Stimulated activated CD4-positive, alpha-beta T cell treated with anti-CD3 and anti-CD28 coated beads, Interleukin-15, amount 100 ng/mL, for 1 hour (primary cell): ENCODE results near the gene MCHR1.
A peak's percentile ranks its signal among the peaks of the same experiment; 100 is the strongest.

Experiments used
- DNase-seq, 2 donors: peaks; one replicate each; pipeline ENCODE4 v3.0.0-alpha.2; 2020; ENCODE audit warnings: low read depth in 1 of 2, low spot score in 1 of 2

Gene MCHR1, protein sequence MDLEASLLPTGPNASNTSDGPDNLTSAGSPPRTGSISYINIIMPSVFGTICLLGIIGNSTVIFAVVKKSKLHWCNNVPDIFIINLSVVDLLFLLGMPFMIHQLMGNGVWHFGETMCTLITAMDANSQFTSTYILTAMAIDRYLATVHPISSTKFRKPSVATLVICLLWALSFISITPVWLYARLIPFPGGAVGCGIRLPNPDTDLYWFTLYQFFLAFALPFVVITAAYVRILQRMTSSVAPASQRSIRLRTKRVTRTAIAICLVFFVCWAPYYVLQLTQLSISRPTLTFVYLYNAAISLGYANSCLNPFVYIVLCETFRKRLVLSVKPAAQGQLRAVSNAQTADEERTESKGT

DNA sequence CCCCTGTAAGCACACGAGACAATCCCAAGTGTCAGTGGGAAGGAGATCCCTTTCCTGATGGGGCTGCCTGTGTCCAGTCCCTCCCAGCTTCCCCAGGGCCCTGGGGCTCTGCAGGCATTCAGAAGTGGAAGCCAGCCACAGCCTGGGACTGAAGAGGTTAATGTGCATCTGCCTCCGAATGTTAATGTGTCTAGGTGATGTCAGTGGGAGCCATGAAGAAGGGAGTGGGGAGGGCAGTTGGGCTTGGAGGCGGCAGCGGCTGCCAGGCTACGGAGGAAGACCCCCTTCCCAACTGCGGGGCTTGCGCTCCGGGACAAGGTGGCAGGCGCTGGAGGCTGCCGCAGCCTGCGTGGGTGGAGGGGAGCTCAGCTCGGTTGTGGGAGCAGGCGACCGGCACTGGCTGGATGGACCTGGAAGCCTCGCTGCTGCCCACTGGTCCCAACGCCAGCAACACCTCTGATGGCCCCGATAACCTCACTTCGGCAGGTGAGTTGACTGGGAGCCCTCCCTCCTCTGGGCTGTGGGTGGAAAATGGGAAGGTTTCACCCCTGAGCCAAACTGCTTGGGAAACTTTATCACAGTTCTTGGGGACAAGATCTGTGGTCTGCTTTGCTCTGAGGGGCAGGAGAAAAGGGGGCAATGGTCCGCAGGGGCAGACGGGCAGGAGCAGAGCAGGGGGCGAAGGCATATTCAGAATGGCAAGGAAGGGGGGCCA is at the start of gene MCHR1:
TSS of gene MCHR1 (plus strand) at position 236 of the 715 bp plus-strand sequence. CDS start at position 405, 169 bp downstream.
- no peak for DNase-seq

DNA sequence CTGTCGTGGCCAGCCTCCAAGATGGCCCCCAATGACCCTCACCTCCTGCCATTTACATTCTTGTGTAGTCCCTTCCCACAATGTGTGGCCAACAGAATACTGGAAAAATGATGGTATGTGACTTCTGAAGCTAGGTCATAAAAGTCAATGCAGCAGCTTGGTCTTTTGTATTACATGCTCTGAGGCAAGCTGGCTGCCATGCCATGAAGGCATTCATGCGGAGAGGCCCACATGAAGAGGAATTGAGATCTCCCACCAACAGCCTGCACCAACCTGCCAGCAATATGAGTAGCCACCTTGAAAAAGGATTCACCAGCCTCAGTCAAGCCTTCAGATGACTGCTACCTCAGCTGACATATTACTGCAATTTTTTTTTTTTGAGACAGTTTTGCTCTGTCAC is 47.4 kb upstream of the MCHR1 start:
- DNase-seq = no peak

DNA sequence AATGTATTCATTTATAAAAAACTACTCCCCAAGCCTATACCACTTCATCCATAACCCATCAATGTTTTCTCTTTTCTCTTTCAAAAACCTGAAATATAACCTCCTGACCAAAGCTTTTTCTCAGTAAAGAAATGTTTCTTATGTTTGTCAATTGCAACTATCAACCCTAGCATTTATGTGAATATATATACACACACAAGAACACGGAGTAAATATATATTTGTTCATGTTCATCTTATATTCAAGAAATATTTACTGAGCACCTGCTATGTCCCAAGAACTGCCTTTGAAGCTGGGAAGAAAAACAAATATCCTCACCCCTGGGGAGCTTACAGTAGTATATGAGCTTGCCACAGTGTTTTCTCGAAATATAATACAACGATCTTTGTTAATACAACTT is 46.2 kb upstream of the MCHR1 start:
- no peak for DNase-seq

DNA sequence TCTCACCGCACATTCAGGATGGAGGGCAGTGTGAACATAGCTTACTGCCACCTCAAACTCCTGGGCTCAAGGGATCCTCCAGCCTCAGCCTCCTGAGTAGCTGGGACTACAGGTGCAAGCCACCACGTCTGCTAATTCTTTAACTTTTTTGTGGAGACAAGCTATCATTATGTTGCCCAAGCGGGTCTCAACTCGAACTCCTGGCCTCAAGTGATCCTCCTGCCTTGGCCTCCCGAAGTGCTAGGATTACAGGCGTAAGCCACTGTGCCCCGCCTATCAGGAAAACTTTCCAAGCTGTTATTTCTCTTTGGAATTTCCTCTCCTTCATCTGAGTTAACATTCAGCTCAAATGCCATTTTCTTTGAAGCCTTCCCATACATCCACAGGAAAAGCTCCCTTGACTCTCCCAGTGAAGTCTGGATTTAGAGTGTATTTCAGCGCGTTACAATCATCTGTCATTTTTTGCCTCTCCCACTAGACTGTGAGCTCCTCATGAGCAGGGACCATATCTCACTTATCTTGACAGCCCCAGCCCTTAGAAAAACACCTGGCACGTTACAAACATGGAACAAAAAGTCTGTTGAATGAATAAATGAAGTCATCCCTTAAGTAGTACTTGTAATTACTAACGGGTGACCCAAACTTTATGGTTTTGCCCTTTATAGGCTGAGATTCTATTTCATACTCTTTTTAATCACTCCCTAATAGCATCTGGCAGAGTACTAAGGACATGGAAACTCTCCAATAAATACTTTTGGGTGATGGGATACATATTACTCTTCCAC is 45.0 kb upstream of the MCHR1 start:
- DNase-seq = no peak

DNA sequence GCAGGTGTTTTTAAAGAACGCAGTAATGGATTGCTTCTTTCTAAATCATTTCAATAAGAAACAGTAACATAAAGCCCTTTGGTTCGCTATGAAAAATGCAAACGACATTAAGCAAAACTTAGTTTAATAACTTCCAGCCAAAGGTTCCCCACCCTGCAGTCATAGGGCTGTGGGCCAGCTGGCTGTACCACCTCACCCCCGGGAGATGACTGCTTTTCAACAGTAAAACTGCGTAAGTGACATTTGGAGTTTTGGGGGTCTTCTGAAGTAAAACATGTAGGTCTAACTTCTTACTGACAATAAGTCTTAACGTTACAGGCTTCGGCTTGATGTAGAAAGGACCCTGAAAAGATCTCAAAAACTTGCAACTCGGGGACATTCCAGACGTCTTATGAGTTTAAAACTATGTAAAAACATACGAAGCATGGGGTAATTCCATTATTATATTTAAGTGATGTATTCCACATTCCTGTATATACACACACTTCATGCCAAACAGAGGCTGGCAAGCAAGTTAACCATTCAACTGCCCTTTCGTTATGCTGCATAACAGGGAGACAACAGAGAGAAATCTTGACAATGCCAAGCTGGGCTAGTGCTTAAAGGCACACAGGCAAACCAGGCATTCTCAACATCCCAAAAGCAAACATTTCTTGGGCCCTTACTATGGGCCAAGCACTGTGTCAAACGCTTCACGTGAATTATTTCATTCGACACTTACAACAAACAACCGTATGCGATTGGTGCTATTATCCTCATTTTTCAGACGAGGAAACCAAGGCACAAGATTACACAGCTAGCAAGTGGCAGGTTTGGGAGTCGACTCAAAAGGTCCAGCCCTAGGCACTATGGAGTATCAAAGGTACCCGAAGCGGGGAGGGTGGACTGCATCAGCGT is 44.0 kb upstream of the MCHR1 start:
- no peak for DNase-seq

DNA sequence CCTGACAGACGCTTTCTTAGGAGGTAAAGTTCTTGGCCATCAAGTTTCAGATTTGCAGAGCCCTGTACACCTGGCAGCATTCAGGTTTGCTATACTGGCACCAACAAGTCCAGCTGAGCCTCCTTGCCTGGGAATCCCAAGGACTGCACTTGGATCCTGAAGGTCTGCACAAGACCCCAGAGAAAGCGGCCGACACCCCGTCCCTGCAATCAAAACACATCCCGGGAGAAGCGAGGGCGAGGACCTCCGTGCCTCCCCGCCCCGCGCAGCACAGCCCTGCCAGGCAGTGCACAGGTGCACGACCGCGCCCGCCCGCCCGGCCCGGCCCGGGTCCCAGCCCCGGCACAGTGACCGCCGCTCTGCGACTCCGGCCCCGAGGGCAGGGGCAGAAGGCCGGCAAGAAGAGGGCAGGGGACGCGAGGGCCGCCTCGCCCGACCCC is 43.3 kb upstream of the MCHR1 start:
- DNase-seq = no peak

DNA sequence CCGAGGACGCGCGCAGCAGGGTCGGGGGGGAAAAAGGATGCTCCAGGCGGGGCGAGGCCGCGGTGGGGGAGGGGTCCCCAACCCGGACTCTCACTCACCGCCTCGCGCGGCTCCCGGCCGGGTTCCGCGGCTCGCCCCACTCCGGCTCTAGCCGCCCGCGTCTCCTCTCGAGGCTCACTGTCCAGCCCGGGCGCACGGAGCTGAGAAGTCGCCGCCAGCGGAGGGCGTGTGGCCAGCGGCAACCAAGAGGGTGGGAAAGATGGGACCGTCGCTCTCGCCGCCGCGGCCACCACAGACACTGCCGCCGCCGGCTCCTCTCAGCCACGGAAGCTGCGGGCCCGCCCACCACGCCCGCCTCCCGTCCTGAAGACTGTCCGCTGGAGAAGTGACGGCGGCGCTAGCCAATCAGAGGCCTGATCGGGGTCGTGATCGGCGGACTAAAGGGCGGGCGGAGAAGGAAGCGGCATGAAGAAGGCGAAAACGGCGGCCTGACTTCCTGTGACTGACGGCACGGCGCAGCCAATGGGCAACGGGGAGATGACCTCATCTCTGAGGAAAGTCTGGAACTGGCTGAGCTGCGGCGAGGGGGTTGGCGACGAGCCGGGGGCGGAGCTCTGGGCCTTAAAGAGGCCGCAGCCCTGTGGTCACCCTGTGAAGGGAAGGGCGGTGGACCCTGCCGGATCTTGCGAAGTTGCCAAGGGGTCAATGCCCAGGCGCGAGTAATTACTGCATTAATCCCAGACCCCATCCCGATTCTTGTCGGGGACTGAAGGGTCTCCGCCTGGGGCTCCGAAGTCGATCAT is 42.7 kb upstream of the MCHR1 start, which contains the start of gene MRTFA:
TSS of gene MRTFA (minus strand) at position 340 of the 803 bp plus-strand sequence.
- peak; percentile 97 to 98 for DNase-seq

DNA sequence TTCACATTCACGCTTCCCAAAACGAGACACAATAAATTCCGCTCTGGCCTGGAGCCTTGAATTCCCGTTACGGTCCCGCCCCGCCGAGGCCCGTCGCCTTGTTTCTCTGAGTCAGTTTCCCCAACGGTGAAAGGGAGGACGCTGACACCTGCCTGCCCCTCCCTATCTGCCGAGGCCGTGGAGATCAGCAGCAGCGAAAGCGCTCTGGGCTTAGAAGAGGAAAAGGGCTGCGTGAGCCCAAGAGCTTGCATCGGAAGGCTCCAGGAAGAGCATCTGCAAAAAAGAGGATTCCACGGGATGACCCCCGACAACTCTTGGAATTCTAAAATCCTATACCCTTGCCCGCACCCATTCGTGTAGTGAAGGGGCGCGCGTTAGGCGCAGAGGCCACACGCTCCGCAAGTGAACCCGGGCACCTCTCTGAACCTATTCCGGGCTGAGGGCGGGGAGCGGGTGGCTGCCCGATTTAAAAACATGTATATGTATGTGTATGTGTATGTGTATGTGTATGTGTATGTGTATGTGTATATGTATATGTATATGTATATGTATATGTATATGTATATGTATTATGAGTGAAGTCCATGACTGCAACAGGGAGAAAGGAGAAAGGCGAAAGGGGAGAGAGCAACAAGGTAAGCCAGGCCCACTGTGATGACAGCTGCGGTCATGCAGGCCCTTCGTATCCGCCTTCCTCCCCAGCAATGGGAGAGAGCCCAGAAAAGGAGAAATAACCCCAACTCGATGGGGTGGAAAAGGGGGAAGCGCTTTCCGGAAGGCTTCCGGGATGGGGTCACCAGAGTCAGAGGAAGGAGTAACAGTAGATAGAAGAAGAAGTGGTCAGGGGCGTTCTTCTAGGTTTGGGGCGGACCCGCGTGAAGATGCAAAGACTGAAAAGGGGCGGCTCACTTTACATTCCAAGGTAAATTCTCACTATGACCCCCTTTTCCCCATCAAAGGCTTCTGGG is 41.8 kb upstream of the MCHR1 start:
- DNase-seq = peak; percentile 23 to 44

DNA sequence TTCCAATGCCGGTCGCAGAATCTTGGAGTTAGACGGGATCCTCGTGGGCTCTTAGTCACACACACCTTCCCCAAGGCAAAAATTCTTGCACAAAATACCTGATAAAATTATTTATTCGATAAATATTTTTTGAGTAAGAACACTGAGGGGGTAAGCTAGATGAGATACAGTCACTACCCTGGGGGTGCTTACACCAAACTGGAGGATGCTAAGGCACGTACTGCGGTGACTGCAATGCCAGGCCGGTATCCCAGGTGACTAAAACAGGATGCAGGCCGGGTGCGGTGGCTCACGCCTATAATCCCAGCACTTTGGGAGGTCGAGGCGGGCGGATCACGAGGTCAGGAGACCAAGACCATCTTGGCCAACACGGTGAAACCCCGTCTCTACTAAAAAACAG is 41.0 kb upstream of the MCHR1 start:
- DNase-seq = no peak

DNA sequence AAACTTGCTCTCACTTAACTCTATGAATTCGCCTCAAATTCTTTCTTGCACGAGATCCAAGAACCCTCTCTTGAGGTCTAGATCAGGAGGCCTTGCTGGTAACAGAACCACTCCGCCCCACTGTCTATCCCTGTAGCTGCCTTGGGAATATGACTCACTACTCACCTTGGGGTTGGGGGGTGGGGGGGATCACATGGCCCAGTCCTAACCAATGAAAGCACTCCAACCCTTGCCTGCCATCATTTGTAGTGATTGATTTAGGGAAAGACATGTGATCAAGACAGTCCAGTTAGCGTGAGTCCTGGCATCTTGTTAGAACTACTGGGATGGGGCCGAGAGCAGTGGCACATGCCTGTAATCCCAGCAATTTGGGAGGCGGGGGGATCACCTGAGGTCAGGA is 38.0 kb upstream of the MCHR1 start:
- DNase-seq = no peak

DNA sequence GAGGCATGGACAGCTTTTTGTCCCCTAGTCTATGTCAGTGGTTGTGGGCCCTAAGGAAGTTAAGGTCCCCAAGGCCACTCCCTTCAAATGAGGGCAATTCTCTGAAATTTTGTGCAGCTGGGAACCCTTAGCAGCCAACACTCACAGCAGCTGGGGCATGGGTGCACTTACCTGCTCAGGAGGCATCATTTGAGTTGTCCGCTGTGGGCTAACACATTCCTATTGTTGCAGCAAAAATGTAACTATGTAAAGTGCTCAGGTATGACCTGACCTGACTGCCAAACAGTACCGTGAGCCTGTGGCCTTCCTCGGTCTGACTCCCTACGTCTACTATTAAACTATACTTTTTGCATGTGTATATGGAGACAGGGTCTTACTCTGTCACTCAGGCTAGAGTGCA is 37.0 kb upstream of the MCHR1 start:
- DNase-seq = no peak

DNA sequence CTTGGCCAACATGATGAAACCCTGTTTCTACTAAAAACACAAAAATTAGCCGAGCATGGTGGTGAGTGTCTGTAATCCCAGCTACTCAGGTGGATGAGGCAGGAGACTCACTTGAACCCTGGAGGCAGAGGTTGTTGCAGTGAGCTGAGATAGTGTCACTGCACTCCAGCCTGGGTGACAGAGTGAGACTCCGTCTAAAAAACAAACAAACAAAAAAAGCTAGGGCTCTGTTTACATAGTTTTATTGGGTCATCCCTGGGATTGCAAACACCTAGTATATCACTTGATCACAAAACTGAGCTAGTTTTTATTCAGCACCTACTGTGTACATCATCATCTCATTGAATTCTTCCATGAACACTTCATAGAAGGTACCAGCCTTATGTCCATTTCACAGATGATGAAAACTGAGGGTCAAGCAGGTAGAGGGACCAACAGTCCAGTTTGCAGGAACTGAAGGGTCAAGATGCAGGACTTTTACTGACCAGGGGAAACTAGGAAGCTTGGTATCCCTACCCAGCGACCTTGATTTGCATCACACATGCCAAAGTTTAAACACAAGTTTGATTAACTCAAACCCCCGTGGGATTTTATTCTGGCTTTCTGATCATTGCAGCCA is 33.6 kb upstream of the MCHR1 start:
- DNase-seq = no peak

DNA sequence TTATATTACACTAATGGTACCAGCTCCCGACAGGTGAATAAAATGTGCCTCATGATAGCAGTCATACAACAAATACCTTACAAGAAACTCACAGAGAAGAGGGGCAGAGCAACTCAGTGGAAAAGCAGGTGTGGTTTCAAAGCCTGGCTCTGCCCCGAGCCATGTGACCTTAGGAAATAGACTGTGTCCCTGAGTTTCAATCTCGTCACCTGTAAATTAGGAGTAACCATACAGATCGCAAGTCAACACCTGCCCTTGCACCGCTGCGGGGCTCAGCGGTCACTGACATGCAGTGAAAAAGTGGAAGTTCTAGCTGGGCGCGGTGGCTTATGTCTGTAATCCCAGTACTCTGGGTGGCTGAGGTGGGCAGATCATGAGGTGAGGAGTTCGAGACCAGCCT is 30.9 kb upstream of the MCHR1 start:
- no peak for DNase-seq

DNA sequence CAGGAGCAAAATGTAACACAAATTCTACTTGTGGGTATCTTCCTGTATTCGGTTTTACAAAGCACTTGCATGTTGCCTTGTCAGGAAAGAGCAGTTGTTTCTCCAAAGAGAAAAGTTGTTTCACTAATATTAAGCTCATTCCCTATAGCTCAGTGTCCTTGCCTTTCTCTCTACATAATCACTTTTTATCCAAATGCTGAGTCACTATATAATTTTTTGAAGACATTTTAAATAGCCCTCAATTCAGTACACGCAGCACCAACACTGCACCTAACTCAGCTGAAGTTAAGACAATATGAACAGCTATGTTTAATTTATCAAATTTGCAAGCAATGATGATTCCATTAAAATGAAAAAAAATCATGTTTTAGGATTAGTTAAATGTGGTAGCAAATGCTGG is 28.2 kb upstream of the MCHR1 start:
- DNase-seq = no peak

DNA sequence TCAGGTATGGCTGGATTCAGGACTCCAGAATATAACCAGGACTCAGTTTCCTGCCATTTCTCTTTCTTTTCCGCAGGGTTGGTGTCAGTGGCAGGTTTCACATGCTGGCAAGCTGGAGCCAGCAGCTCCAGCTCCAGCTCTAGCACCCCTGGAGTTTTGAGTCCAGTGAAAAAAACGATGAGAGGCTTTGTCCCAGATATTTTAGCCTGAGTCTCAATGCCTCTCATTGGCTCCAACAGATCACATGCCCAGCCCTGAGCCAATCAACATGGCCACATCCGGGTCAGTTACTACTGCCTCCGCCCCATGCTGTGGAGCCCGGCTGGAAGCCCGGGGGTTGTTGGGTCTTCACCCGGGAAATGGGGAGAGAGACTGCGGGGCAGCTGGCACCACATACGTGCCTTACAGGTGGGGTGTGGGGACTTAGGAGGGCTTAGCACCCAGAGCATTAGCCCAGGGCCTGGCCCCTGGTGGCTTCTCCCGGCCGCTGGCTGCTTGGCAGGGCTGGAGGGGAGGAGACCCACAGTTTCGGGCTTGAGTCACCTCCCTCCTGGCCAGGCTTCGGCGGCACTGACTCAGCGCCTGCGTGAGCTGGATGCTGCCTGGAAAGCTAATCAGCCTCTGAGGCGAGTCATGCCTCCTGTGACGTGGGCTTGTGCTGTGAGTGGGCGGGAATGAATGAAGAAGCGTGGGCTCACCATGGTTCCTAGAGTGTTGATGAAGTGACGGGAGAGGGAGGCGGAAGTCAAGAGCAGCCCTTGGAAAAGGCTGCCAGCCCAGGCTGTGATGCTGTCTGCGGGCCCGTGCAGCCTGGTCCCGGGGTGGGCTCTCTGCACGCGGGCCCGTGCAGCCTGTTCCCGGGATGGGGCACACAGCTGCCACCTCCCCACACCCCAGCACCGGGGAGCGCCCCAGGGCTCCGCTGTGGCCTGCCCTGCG is 27.5 kb upstream of the MCHR1 start:
- DNase-seq = peak; percentile 51 to 68

DNA sequence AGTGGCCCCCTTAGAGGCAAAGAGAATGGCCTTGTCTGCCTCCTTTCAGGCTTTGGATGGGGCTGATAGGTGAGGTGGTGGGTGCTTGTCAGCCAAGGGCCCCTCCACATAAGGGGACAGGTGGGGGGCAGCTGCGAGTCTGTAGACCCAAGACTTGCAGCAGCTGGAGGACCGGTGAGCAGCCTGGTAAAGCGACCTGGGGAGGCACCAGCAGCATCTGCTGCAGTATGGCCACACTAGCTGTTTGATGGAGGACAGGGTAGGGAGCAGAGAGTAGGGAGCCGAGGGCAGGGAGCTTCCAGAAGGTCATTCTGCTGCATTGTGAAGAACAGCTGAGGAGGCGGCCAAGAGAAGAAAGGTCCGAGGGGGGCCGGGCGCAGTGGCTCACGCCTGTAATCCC is 25.9 kb upstream of the MCHR1 start:
- no peak for DNase-seq

DNA sequence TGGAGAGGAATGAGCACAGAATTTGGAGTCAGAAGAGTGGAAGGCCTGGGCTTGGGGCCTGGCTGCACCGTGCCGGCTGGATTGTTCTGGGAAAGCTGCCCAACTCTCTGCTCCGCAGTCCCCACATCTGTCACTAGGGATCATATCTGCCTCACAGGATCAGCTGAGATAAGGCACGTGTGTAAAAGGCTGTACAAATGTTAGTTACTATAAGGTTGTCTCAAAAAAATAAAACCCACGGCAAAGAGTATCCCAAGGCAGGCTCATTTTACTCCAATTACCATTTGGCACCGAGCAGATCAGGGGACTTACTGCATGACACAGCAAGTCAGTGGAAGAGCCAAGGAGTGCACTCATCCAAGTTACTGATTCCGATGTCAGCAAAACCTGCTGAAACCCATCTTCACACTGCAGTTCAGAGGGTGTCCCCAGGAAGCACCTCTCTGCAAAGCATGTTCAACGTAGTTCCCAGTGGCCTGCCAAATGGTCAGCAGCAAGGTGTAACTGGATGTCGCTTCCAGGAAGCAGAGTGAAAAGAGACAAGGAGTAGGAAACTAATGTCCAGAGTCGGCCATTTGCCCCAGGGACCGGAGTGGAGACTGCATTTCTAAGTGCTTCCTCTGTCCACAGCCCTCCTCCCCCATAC is 24.6 kb upstream of the MCHR1 start:
- DNase-seq = no peak
